Stomach (tissue), 4 donors: ENCODE results near the gene MID1.

Experiments used
- POLR2AphosphoS5 ChIP-seq, 3 donors: sonication (generic); formaldehyde crosslinking; IDR thresholded peaks; one replicate each; pipeline ENCODE4 v1.6.1; 2016; ENCODE audit warnings: antibody characterized with exemption in 3 of 3
- TF ChIP-seq, protein P1 (sequence below), 7 experiments: fragments of 450-650 bp in 4 of 7; fragments of 200-600 bp in 3 of 7; sonication (generic) in 3 of 7; IDR thresholded peaks; one replicate each; pipeline ENCODE4 v1.5.1; 2016 to 2019; ENCODE audit warnings: antibody characterized with exemption in 7 of 7, control low read depth in 2 of 7, mild to moderate bottlenecking in 1 of 7

GRCh38 chrX:10576186-10576585 is 44.2 kb downstream of the MID1 start:
- TF ChIP-seq, protein P1, sequence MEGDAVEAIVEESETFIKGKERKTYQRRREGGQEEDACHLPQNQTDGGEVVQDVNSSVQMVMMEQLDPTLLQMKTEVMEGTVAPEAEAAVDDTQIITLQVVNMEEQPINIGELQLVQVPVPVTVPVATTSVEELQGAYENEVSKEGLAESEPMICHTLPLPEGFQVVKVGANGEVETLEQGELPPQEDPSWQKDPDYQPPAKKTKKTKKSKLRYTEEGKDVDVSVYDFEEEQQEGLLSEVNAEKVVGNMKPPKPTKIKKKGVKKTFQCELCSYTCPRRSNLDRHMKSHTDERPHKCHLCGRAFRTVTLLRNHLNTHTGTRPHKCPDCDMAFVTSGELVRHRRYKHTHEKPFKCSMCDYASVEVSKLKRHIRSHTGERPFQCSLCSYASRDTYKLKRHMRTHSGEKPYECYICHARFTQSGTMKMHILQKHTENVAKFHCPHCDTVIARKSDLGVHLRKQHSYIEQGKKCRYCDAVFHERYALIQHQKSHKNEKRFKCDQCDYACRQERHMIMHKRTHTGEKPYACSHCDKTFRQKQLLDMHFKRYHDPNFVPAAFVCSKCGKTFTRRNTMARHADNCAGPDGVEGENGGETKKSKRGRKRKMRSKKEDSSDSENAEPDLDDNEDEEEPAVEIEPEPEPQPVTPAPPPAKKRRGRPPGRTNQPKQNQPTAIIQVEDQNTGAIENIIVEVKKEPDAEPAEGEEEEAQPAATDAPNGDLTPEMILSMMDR (IDR thresholded peaks at IDR 0.05): no peak
- no peak for TF ChIP-seq POLR2AphosphoS5 (IDR thresholded peaks at IDR 0.05)
